Measurements from ENCODE around the gene ELN. TPM values are rescaled to one million over a fixed set of nuclear protein-coding genes. Genes with fewer than 3 reads are reported as not detected.

The ELN gene
- total RNA-seq, 4 donors from 2014 or later: 46.5 to 152 (median 108) TPM

DNA sequence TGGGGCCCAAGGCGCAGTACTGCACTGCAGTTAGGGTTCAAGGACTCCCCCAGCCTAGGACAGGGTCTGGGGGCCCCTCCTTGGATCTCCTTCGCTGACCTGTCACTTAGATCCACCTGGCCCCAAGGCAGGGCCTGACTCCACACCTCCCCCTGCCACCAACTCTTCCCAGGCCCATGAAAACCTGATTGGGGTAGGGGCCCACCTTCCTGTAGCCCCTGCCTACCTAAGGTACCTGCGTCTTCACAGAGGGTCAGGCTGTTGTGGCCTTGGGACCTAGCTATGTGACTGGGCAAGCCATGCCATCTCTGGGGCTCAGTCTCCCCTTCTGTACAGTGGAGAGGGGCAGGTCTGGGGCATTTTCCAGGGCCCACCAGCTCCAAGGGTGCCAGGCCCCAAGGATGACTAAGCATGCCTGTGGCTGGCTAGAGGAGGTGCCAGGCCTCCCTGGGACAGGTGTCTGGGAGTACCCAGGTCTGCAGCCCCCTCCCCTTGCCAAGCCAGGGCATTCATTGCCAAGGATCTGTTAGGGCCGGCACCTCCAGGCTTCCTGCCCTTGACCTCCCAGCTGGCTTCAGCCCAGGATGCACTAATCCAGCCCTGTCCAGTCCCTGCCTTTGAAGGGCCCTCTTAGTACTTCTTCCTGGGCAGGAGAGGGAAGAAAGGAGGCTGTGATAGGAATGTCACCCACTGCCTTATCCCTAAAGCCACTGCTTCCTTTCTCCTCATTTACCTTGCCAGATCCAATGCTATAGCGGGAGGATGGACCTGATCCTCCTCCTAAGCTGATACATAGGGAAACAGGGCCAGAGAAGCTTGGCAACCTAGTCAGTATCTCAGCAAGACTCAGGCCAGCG, 57.0 kb downstream of the ELN start:
- DNase-seq (ENCODE audit: low spot score in 2 of 2): no peak
- Histone ChIP-seq H3K9me3 (no peaks in the 10 kb centered on the region), H3K27me3 (no peaks in the 10 kb centered on the region), H3K4me3 (peak overlapping the region; percentile 72 to 94 (median 77)), H3K27ac (peak overlapping the region; percentile 59 to 87 (median 81)), H3K4me1 (peaks cover 0 to 24% (median 15%) of the 10 kb centered on the region in 4 donors), H3K36me3 (peaks cover 0 to 34% (median 0%) of the 10 kb centered on the region in 3 donors)
- TF ChIP-seq POLR2A (IDR thresholded peaks at IDR 0.05): no peak
- TF ChIP-seq CTCF (IDR thresholded peaks at IDR 0.05): no peak
- TF ChIP-seq EP300 (IDR thresholded peaks at IDR 0.05): no peak
- 69 to 73% methylated on average over 6 of the region's 6 CpGs for WGBS, 2 donors

DNA sequence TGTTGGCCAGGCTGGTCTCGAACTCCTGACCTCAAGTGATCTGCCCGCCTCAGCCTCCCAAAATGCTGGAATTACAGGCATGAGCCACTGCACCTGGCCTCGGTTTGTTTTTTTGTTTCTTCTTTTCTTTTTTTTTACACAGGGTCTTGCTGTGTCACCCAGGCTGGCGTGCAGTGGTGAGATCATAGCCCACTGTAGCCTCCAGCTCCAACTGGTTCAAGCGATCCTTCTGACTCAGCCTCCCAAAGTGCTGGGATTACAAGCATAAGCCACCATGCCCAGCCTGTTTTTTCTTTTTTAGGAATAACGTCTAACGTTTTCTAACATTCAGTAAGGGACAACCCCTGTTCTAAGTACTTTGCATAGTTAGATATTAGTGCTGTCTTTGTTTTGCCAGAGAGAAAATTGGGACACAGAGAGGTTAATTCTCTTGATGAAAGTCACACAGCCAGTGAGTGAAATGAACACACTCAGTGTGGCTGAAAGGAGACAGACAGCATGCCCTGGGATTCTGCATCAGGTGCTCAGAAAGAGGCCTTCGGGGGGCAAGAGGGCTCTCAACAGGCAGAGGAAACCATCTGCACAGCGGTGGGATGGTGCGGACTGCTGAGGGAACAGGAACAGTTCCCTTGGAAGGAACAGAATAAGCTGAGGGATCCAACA, 59.9 kb downstream of the ELN start:
- WGBS, 2 donors: 90 to 94% methylated on average over 10 of the region's 10 CpGs
- Histone ChIP-seq H3K9me3 (no peaks in the 10 kb centered on the region), H3K4me1 (peaks cover 0 to 31% (median 24%) of the 10 kb centered on the region in 4 donors), H3K36me3 (peaks cover 0 to 40% (median 0%) of the 10 kb centered on the region in 3 donors), H3K27ac (no peak overlapping the region), H3K27me3 (no peaks in the 10 kb centered on the region), H3K4me3 (no peak overlapping the region)
- DNase-seq (ENCODE audit: low spot score in 2 of 2): no peak
- TF ChIP-seq CTCF (IDR thresholded peaks at IDR 0.05) (no peak), POLR2A (IDR thresholded peaks at IDR 0.05) (no peak), EP300 (IDR thresholded peaks at IDR 0.05) (no peak)

DNA sequence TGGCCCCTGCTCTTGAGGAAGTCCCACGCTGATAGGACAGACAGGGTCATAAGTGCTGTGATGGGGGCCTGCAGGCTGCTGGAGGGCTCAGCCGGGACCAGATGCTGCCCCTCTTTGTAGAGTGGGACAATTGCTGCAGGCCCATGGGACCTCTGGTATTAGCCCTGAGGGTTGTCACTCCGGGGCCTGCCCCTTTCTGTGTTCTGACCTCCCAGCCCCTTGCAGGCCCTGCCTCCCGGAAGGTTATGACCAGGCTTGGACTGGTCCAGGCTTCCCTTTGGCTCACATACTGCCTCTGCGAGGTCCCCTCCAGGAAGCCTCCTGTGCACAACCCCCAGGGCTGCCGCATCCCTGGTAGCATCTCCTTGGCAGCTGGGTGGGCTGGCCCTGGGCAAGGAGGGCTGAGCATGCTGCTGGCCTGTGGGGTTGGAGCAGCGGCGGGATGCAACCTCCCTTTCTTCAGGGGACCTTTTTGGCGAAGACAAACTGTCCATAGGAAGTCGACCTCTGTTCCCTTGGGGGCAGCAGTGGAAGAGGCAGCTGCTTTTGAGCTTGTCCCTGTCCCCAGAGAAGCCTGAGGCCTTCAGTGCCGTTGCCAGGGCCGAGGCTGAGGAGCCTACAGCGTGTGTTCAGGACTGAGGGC, 64.5 kb downstream of the ELN start:
- TF ChIP-seq EP300 (IDR thresholded peaks at IDR 0.05) (no peak), CTCF (IDR thresholded peaks at IDR 0.05) (no peak), POLR2A (IDR thresholded peaks at IDR 0.05) (no peak)
- peak overlapping the region; percentile 6 to 56 (median 28) for H3K4me3 ChIP-seq
- H3K27me3 ChIP-seq: no peaks in the 10 kb centered on the region
- WGBS, 2 donors: 31 to 36% methylated on average over 5 to 12 of the region's 13 CpGs
- peaks cover 0 to 40% (median 0%) of the 10 kb centered on the region in 3 donors for H3K36me3 ChIP-seq
- no peaks in the 10 kb centered on the region for H3K9me3 ChIP-seq
- peaks cover 0 to 37% (median 26%) of the 10 kb centered on the region in 4 donors for H3K4me1 ChIP-seq
- H3K27ac ChIP-seq: peak overlapping the region; percentile 51 to 90 (median 74)
- no peak for DNase-seq (ENCODE audit: low spot score in 2 of 2)

GRCh38 chr7:74092964-74093471, 65.0 kb downstream of the ELN start:
- TF ChIP-seq EP300 (IDR thresholded peaks at IDR 0.05): no peak
- TF ChIP-seq CTCF (IDR thresholded peaks at IDR 0.05): no peak
- TF ChIP-seq POLR2A (IDR thresholded peaks at IDR 0.05): peak in 1 of 2 donors; percentile 20
- peak in 1 of 2 donors; percentile 45 for DNase-seq (ENCODE audit: low spot score in 2 of 2)
- H3K4me1 ChIP-seq: peaks cover 0 to 37% (median 26%) of the 10 kb centered on the region in 4 donors
- peaks cover 0 to 40% (median 0%) of the 10 kb centered on the region in 3 donors for H3K36me3 ChIP-seq
- WGBS, 2 donors: 21 to 30% methylated on average over 8 to 12 of the region's 12 CpGs
- peak overlapping the region; percentile 6 to 56 (median 28) for H3K4me3 ChIP-seq
- peak overlapping the region; percentile 51 to 90 (median 74) for H3K27ac ChIP-seq
- no peaks in the 10 kb centered on the region for H3K9me3 ChIP-seq
- H3K27me3 ChIP-seq: no peaks in the 10 kb centered on the region
